ENCODE results near the gene CFH. TPM values are rescaled to one million over a fixed set of nuclear protein-coding genes. Genes with fewer than 3 reads are reported as not detected.

The CFH gene
- total RNA-seq, 2 donors from 2014 or later, result 23.5 to 31.5 TPM

DNA sequence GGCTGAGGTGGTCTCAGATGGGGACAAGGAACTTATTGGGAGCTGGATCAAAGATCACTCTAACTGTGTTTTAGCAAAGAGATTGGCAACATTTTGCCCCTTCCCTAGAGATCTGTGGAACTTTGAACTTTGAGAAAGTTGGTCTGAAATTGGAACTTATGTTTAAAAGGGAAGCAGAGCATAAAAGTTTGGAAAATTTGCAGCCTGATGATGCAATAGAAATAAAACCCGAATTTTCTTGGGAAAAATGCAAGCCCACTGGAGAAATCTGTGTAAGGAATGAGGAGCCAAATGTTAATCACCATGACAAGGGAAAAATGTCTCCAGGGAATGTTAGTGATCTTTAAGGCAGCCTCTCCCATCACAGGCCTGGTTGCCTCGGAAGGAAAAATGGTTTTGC lies 17.2 kb downstream of the CFH start:
- Histone ChIP-seq H3K9me3 (no peaks in the 10 kb centered on the region), H3K36me3 (no peaks in the 10 kb centered on the region), H3K4me1 (replicated peaks) (no peaks in the 10 kb centered on the region), H3K27me3 (replicated peaks; ENCODE audit: insufficient read depth) (no peaks in the 10 kb centered on the region), H3K4me3 (no peak overlapping the region), H3K27ac (no peak overlapping the region)
- WGBS, result 82% methylated on average over 2 of the region's 2 CpGs
- intact Hi-C loops (cut with DNase I), result no loop called here
- TF ChIP-seq, protein P1, sequence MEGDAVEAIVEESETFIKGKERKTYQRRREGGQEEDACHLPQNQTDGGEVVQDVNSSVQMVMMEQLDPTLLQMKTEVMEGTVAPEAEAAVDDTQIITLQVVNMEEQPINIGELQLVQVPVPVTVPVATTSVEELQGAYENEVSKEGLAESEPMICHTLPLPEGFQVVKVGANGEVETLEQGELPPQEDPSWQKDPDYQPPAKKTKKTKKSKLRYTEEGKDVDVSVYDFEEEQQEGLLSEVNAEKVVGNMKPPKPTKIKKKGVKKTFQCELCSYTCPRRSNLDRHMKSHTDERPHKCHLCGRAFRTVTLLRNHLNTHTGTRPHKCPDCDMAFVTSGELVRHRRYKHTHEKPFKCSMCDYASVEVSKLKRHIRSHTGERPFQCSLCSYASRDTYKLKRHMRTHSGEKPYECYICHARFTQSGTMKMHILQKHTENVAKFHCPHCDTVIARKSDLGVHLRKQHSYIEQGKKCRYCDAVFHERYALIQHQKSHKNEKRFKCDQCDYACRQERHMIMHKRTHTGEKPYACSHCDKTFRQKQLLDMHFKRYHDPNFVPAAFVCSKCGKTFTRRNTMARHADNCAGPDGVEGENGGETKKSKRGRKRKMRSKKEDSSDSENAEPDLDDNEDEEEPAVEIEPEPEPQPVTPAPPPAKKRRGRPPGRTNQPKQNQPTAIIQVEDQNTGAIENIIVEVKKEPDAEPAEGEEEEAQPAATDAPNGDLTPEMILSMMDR (IDR thresholded peaks at IDR 0.05), result no peak
- TF ChIP-seq POLR2AphosphoS5 (IDR thresholded peaks at IDR 0.05) (no peak), POLR2A (IDR thresholded peaks at IDR 0.05) (no peak)
- DNase-seq (ENCODE audit: low spot score), result no peak

DNA sequence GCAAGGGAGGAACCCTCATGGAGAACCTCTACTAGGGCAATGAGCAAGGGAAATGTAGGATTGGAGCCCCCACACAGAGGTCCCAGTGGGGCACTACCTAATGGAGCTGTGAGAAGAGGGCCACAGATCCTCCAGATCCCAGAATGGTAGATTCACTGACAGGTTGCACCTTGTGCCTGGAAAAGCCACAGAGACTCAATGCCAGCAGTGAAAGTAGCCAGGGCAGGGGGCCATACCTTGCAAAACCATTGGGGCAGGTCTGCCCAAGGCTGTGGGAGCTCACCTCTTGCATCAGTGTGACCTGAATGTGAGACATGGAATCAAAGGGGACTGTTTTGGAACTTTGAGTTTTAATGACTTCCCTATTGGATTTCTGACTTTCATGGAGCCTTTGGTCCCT lies 17.9 kb downstream of the CFH start:
- no peak for DNase-seq (ENCODE audit: low spot score)
- H3K9me3 ChIP-seq, result no peaks in the 10 kb centered on the region
- TF ChIP-seq POLR2AphosphoS5 (IDR thresholded peaks at IDR 0.05) (no peak), POLR2A (IDR thresholded peaks at IDR 0.05) (no peak)
- TF ChIP-seq, protein P1 (IDR thresholded peaks at IDR 0.05), result no peak
- H3K36me3 ChIP-seq, result no peaks in the 10 kb centered on the region
- no peaks in the 10 kb centered on the region for H3K4me1 ChIP-seq (replicated peaks)
- no peak overlapping the region for H3K27ac ChIP-seq
- intact Hi-C loops (cut with DNase I), result no loop called here
- H3K4me3 ChIP-seq, result no peak overlapping the region
- H3K27me3 ChIP-seq (replicated peaks; ENCODE audit: insufficient read depth), result no peaks in the 10 kb centered on the region

DNA sequence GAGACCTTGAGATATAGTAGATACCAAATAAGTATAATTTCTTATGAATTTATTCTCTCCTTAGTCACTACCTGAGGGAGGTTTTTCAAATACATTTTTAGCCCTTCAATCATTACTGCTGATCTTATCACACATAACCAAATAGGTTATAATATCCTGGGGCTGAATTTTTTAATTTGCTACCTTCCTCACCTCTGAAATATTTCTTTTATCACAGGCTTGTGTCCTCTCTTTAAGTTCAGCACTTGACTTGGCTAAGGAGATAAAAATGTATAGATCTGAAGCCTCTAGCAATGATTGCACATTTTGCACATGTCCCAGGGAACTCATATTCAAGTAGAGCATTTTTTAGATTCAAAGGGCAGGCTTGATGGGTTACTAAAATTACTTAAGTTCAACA lies 23.1 kb downstream of the CFH start:
- no peak for DNase-seq (ENCODE audit: low spot score)
- Histone ChIP-seq H3K27ac (no peak overlapping the region), H3K36me3 (no peaks in the 10 kb centered on the region), H3K4me1 (replicated peaks) (no peaks in the 10 kb centered on the region), H3K27me3 (replicated peaks; ENCODE audit: insufficient read depth) (no peaks in the 10 kb centered on the region), H3K4me3 (no peak overlapping the region), H3K9me3 (no peaks in the 10 kb centered on the region)
- intact Hi-C loops (cut with DNase I), result no loop called here
- TF ChIP-seq POLR2AphosphoS5 (IDR thresholded peaks at IDR 0.05) (no peak), POLR2A (IDR thresholded peaks at IDR 0.05) (no peak)
- TF ChIP-seq, protein P1 (IDR thresholded peaks at IDR 0.05), result no peak

DNA sequence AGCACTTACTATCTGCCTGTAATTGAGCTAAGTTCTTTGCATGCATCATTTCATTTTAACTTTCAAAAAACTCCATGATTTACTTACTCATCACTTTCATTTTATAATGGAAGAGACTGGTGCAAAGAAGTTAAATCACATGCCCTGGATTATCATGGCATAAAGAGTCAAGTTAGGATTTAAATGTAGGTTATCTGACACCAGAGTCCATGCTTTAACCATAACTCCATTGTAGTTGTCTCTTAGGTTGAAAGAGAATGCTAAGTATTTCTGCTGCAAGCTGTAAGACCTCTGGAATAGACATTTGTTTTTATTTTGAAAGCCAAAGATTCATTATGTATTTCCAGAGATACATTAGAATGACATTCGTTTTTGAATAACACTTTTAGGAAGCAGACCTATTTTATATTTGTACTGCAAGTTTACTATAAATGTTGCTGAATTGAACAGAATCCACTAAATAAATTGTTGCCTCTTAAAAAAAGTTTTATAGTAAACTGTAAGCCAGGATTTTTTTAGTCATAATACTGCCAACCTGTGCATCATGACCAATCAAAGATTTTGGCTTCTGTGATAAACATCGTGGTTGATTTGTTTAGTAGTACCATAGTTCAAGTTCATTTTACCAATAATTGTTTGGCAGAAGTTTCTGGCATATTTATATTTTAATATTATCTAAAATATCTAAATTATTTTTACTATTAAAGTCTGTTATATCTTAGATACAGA lies 26.1 kb downstream of the CFH start:
- no peaks in the 10 kb centered on the region for H3K9me3 ChIP-seq
- H3K27ac ChIP-seq, result no peak overlapping the region
- no peaks in the 10 kb centered on the region for H3K27me3 ChIP-seq (replicated peaks; ENCODE audit: insufficient read depth)
- intact Hi-C loops (cut with DNase I), result no loop called here
- no peak for DNase-seq (ENCODE audit: low spot score)
- TF ChIP-seq POLR2AphosphoS5 (IDR thresholded peaks at IDR 0.05), result no peak
- TF ChIP-seq POLR2A (IDR thresholded peaks at IDR 0.05), result no peak
- TF ChIP-seq, protein P1 (IDR thresholded peaks at IDR 0.05), result no peak
- H3K4me1 ChIP-seq (replicated peaks), result no peaks in the 10 kb centered on the region
- H3K4me3 ChIP-seq, result no peak overlapping the region
- no peaks in the 10 kb centered on the region for H3K36me3 ChIP-seq
- WGBS, result 18% methylated on average over 2 of the region's 2 CpGs

DNA sequence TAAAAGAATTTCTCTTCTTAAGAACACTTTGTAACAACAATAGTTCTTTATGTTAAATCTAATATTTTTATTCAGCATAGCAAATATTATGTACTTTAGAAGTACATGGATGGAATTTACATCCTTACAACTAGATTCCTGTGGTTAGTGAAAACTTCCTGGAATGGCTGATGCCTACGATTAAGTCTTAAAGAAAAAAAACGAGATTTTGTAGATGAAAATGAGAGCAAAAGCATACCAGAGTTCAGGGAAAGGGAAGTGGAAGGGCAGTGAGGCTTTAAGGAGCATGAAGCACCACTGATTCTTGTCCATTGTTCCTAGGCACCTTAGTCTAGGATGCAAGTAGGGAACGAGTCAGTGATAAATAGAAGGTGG lies 26.7 kb downstream of the CFH start:
- WGBS, result 34% methylated on average over 3 of the region's 3 CpGs
- no peaks in the 10 kb centered on the region for H3K4me1 ChIP-seq (replicated peaks)
- intact Hi-C loops (cut with DNase I), result no loop called here
- TF ChIP-seq POLR2A (IDR thresholded peaks at IDR 0.05), result no peak
- no peak for TF ChIP-seq POLR2AphosphoS5 (IDR thresholded peaks at IDR 0.05)
- TF ChIP-seq, protein P1 (IDR thresholded peaks at IDR 0.05), result no peak
- DNase-seq (ENCODE audit: low spot score), result no peak
- no peak overlapping the region for H3K4me3 ChIP-seq
- no peaks in the 10 kb centered on the region for H3K27me3 ChIP-seq (replicated peaks; ENCODE audit: insufficient read depth)
- H3K9me3 ChIP-seq, result no peaks in the 10 kb centered on the region
- H3K27ac ChIP-seq, result no peak overlapping the region
- H3K36me3 ChIP-seq, result no peaks in the 10 kb centered on the region

All from prostate gland (tissue), 2 donors.